Lung microvascular endothelial cell (primary cell): Measurements from ENCODE around the gene MOCS2. TPM values are rescaled to one million over a fixed set of nuclear protein-coding genes. Genes with fewer than 3 reads are reported as not detected.

Experiments used
- DNase-seq, 2 donors: peaks; one replicate each; pipeline versions ENCODE4 v3.0.0 to v3.0.0-alpha.2; 2010; ENCODE audit warnings: low read depth in 2 of 2
- total RNA-seq: library from RNA; depleted of rRNA; stranded (reverse); fragments of >200 nt; gene quantifications from 2 replicates; pipeline ENCODE4 v1.2.1, GENCODE V29; 2014

MOCS2 gene
- total RNA-seq, 1 donor from 2014 or later: 15.5 TPM

DNA sequence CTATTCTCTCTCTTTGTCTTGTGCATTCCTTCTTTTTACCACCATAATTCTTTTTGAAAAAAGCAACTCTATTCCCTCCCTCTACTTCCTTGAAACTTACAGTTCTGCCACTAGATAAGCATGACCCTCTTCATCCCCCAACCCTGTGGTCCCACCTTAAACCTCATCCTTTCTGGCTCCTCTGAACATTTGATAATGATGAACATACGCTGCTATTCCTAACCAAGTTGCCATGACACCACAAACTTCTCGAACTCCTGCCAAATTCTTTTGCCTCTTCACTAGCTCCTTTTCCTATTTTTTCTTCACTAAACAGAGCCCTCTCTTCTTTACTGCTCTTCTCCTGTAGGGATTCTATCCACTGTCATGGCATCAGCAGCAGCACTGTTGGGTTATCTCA is 57.1 kb downstream of the MOCS2 start:
- DNase-seq: no peak

DNA sequence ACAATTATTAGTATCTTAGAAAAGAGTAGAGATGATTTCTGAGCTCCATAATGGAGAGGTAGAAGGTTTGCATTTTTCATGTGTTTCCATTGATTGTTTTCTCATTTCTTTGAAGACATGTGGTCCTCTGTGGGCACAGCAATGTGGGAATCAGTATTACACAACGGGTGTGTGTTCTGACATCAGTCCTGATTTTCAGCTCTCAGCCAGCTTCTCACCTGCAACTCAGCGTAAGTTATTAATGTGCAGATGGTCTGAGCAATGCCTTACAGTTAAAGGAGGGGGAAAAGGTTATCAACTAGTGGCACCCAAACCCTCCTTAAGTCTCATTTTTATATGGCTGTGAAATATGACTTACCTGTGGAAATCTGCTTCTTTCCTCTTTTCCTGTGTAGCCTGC is 61.3 kb downstream of the MOCS2 start:
- DNase-seq: no peak

Other genes with a start within 250 kb of the MOCS2 start
- 24.8 and 54.3 TPM in 2 replicates for gene ITGA2, start 120.4 kb downstream of the MOCS2 start, total RNA-seq